GM12878 (cell line): ENCODE measurements around the gene EEFSEC.

ENCODE experiments used
- NR2C2 ChIP-seq: IDR thresholded peaks from 2 replicates; pipeline ENCODE4 v1.6.1; 2011; ENCODE audit warnings: borderline replicate concordance, low read depth; ENCODE audit not compliant: control insufficient read depth, insufficient read length
- TF ChIP-seq, protein P1 (sequence below), 3 experiments: IDR thresholded peaks in 2 of 3; conservative IDR thresholded peaks in 1 of 3; 2 replicates each; pipeline ENCODE4 v1.5.1; 2011; ENCODE audit warnings: low read depth in 3 of 3, low read length in 3 of 3, mild to moderate bottlenecking in 3 of 3, control low read depth in 2 of 3, moderate library complexity in 2 of 3, inconsistent platforms in 1 of 3, mixed read lengths in 1 of 3; ENCODE audit not compliant: control insufficient read depth in 2 of 3, insufficient read depth in 1 of 3; ENCODE audit errors: extremely low read depth in 1 of 3

DNA sequence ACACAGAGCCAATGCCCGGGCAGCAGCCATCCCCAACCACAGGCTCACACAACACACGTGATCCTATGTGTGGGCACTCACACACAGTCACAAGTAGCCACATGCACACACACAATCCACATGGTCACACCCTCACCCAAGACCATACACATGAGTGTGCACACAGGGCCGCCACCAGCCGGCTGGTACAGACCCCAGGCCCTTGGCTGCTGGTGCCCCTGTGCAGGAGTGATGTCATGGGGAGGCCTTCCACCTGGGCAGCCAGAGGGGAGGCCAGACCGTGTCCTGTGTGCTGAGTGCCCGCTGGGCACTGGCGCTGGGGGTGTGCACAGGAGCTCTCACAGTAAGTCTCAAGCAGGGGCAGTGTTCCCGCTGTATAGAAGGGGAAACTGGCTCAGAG, 276.5 kb downstream of the EEFSEC start:
- TF ChIP-seq, protein P1, sequence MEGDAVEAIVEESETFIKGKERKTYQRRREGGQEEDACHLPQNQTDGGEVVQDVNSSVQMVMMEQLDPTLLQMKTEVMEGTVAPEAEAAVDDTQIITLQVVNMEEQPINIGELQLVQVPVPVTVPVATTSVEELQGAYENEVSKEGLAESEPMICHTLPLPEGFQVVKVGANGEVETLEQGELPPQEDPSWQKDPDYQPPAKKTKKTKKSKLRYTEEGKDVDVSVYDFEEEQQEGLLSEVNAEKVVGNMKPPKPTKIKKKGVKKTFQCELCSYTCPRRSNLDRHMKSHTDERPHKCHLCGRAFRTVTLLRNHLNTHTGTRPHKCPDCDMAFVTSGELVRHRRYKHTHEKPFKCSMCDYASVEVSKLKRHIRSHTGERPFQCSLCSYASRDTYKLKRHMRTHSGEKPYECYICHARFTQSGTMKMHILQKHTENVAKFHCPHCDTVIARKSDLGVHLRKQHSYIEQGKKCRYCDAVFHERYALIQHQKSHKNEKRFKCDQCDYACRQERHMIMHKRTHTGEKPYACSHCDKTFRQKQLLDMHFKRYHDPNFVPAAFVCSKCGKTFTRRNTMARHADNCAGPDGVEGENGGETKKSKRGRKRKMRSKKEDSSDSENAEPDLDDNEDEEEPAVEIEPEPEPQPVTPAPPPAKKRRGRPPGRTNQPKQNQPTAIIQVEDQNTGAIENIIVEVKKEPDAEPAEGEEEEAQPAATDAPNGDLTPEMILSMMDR (IDR thresholded peaks at IDR 0.05 in 2 of 3, conservative IDR thresholded peaks at IDR 0.05 in 1 of 3; ENCODE audit: control insufficient read depth in 2 of 3, extremely low read depth in 1 of 3, insufficient read depth in 1 of 3, low read depth in 3 of 3, low read length in 3 of 3): no peak
- no peak for TF ChIP-seq NR2C2
